ENCODE results near the gene CERS4.
"Not testable (repeated sequence)": the region's sequence is repeated elsewhere in the genome, so short reads cannot be mapped to it uniquely, and the experiment has no call there.

CERS4 gene

DNA sequence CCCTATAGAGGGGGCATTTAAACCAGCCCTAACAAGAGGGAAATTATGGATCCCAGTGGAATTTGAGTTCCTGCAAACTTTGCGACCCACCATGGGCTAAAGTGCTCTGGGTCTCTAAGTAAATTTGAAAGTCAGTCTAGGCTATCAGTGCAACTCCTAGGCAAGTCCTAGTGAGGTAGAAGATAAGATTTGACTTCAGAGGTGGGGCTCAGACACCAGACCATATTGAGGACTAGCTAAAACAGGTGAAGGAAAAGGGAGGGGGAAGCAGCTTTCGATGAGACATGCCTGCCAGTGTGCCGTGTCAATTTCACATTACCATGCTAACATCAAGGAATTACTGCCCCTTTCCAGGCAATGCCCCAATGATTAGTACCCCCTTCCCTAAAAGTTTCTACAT lies 60.6 kb downstream of the CERS4 start:
- DNase-seq: no peak

DNA sequence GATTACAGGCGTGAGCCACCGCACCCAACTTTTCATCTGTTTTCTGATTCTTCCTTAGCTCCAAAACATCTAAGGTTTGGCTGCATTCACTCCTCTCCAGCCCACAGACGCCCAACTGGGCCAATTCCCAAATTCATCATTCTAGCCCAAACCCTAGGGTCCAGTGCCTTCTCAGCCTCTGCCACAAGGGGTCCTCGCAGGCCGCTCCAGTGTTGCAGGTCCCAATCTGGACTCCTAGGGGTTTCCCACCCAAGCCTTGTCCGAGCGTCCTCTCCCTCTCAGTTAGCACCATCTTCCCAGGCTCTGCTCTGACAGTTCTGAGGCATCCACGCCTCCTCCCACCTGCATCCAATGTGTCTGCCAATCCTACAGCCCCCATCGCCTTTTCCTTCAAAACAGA lies 67.3 kb downstream of the CERS4 start:
- not testable (repeated sequence) for DNase-seq

- not testable (repeated sequence) for DNase-seq
These were observed 82.2 kb downstream of the CERS4 start for GRCh38 chr19:8291337-8291736.

GRCh38 chr19:8302357-8302691 lies 93.2 kb downstream of the CERS4 start:
- DNase-seq: no peak

- no peak for DNase-seq
These were observed 93.6 kb downstream of the CERS4 start for GRCh38 chr19:8302734-8303133.

- DNase-seq: no peak
These were observed 95.9 kb downstream of the CERS4 start for GRCh38 chr19:8304841-8305621.

- no peak for DNase-seq
These were observed 96.6 kb downstream of the CERS4 start for GRCh38 chr19:8305798-8306197.

GRCh38 chr19:8306235-8307054 lies 97.3 kb downstream of the CERS4 start:
- no peak for DNase-seq

- no peak for DNase-seq
These were observed 98.3 kb downstream of the CERS4 start for GRCh38 chr19:8307400-8307964.

GRCh38 chr19:8307965-8308866 lies 99.0 kb downstream of the CERS4 start, which contains the start of gene CD320:
Gene CD320, minus strand, starts transcription at chr19:8308358. Its CDS starts 68 bp downstream, at chr19:8308290.
- DNase-seq: peak; percentile 87

DNA sequence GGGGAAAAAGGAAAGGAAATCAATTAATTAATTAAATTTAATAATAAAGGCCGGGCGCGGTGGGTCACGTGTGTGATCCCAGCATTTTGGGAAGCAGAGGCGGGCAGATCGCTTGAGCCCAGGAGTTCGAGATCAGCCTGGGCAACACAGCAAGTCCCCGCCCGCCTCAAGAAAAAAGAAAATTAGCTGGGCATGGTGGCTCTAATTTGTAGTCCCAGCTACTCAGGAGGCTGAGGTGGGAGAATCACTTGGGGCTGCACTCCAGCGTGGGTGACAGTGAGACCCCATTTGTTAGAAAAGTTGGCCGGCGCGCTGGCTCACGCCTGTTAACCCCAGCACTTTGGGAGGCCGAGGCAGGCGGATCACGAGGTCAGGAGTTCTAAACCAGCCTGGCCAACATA lies 99.7 kb downstream of the CERS4 start:
- no peak for DNase-seq

DNA sequence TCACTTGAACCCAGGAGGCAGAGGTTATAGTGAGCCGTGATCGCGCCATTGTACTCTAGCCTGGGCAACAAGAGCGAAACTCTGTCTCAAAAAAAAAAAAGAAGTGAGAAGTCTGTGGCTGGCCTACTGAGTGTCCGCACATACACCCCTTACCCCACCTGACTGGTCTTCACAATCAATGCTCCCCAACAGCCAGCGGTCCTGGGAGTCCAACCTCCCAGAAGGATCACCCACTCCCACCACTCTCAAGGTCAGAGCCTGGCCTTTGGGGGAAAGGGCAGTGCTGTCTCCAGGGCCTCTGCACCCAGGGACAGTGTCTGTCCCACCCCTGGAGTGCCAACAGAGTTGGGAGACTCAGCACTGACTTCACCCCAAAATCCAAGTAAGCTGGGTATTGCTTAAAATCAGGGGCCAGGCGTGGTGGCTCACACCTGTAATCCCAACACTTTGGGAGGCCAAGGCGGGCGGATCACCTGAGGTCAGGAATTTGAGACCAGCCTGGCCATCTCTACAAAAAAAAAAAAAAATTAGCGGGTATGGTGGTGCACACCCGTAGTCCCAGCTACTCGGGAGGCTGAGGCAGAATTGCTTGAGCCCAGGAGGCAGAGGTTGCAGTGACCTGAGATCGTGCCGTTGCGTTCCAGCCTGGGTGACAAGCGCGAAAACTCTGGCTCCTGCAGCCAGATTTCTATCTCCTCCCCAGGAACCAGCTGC lies 101.3 kb downstream of the CERS4 start:
- no peak for DNase-seq

GRCh38 chr19:8311461-8312260 lies 102.5 kb downstream of the CERS4 start:
- no peak for DNase-seq
